WTC11 (cell line): ENCODE results near the gene NT5C3B. TPM values are rescaled to one million over a fixed set of nuclear protein-coding genes. Genes with fewer than 3 reads are reported as not detected.
A peak's percentile ranks its signal among the peaks of the same experiment; 100 is the strongest.

Experiments used
- ATAC-seq: fragments of 200-7000 bp; cut with Tn5 transposase; 2 replicates; pipeline ENCODE4 v1.10.0; 2021; ENCODE audit warnings: mild to moderate bottlenecking, moderate library complexity
- CTCF ChIA-PET: fragments of 300-600 bp; sonication (Branson Sonifier 250); formaldehyde crosslinking; loops from one replicate; lab custom pipeline; 2021; ENCODE audit warnings: antibody characterized with exemption; lab: Charles Lee
- POLR2A ChIA-PET: fragments of 350-600 bp; sonication (Branson Sonifier 250); formaldehyde crosslinking; loops from one replicate; lab custom pipeline; 2021; ENCODE audit warnings: antibody characterized with exemption; lab: Charles Lee
- DNase-seq: peaks from one replicate; pipeline ENCODE4 v3.0.0; 2021; ENCODE audit warnings: low spot score
- H3K27ac Mint-ChIP-seq: 2 replicates; pipeline ENCODE4 v1.8.0; 2021; ENCODE audit warnings: mixed read lengths
- H3K27me3 Mint-ChIP-seq: 2 replicates; pipeline ENCODE4 v1.8.0; 2021; ENCODE audit warnings: low read depth, mild to moderate bottlenecking, moderate library complexity, mixed read lengths
- H3K36me3 Mint-ChIP-seq: 2 replicates; pipeline ENCODE4 v1.8.0; 2021; ENCODE audit warnings: mixed read lengths
- H3K4me1 Mint-ChIP-seq: 2 replicates; pipeline ENCODE4 v1.8.0; 2022; ENCODE audit warnings: mixed read lengths
- H3K4me3 Mint-ChIP-seq: 2 replicates; pipeline ENCODE4 v1.8.0; 2021; ENCODE audit warnings: mild to moderate bottlenecking, moderate library complexity, mixed read lengths
- H3K9me3 Mint-ChIP-seq: 2 replicates; pipeline ENCODE4 v1.8.0; 2021; ENCODE audit warnings: mixed read lengths
- CREM ChIP-seq: sonication (generic); formaldehyde crosslinking; IDR thresholded peaks from 2 replicates; pipeline ENCODE4 v1.8.1; 2022; ENCODE audit warnings: mild to moderate bottlenecking, missing genetic modification reagents, moderate library complexity
- E2F1 ChIP-seq: sonication (generic); formaldehyde crosslinking; IDR thresholded peaks from 2 replicates; pipeline ENCODE4 v1.8.0; 2022; ENCODE audit warnings: mild to moderate bottlenecking, missing genetic modification reagents
- EMX1 ChIP-seq: fragments of 250-450 bp; sonication (Bioruptor Pico); IDR thresholded peaks from 2 replicates; pipeline ENCODE4 v1.8.0; 2021; ENCODE audit warnings: mild to moderate bottlenecking
- GRHL2 ChIP-seq: fragments of 250-450 bp; sonication (Bioruptor Pico); IDR thresholded peaks from 2 replicates; pipeline ENCODE4 v1.8.0; 2022; ENCODE audit warnings: mild to moderate bottlenecking, moderate library complexity; ENCODE audit not compliant: insufficient replicate concordance, severe bottlenecking
- HMGXB4 ChIP-seq: sonication (generic); formaldehyde crosslinking; IDR thresholded peaks from 2 replicates; pipeline ENCODE4 v1.8.1; 2023; ENCODE audit warnings: mild to moderate bottlenecking, moderate library complexity, missing genetic modification reagents
- MAX ChIP-seq: sonication (generic); formaldehyde crosslinking; IDR thresholded peaks from 2 replicates; pipeline ENCODE4 v1.8.0; 2022; ENCODE audit warnings: mild to moderate bottlenecking, missing genetic modification reagents
- MLX ChIP-seq: sonication (generic); formaldehyde crosslinking; IDR thresholded peaks from 2 replicates; pipeline ENCODE4 v1.8.1; 2023; ENCODE audit warnings: mild to moderate bottlenecking, missing genetic modification reagents, moderate library complexity
- OVOL2 ChIP-seq: fragments of 250-450 bp; sonication (Bioruptor Pico); IDR thresholded peaks from 2 replicates; pipeline ENCODE4 v1.9.0; 2021; ENCODE audit warnings: mild to moderate bottlenecking, borderline replicate concordance
- RELA ChIP-seq: sonication (generic); formaldehyde crosslinking; IDR thresholded peaks from 2 replicates; pipeline ENCODE4 v1.8.1; 2022; ENCODE audit warnings: missing genetic modification reagents, mild to moderate bottlenecking, borderline replicate concordance
- RORB ChIP-seq: fragments of 250-450 bp; sonication (Bioruptor Pico); IDR thresholded peaks from 2 replicates; pipeline ENCODE4 v1.9.0; 2021; ENCODE audit warnings: mild to moderate bottlenecking
- TEAD1 ChIP-seq: sonication (generic); formaldehyde crosslinking; IDR thresholded peaks from 2 replicates; pipeline ENCODE4 v1.8.0; 2022; ENCODE audit warnings: mild to moderate bottlenecking, missing genetic modification reagents
- TP53 ChIP-seq: sonication (generic); formaldehyde crosslinking; IDR thresholded peaks from 2 replicates; pipeline ENCODE4 v1.8.1; 2023; ENCODE audit warnings: mild to moderate bottlenecking, missing genetic modification reagents
- ZNF219 ChIP-seq: sonication (generic); formaldehyde crosslinking; IDR thresholded peaks from 2 replicates; pipeline ENCODE4 v1.8.0; 2023; ENCODE audit warnings: missing genetic modification reagents, mild to moderate bottlenecking, borderline replicate concordance
- total RNA-seq: library from RNA; stranded (reverse); gene quantifications from 3 replicates; pipeline ENCODE4 v1.2.3, GENCODE V29; 2021
- TF ChIP-seq, protein P1 (sequence below): sonication (generic); formaldehyde crosslinking; IDR thresholded peaks from 2 replicates; pipeline ENCODE4 v1.8.1; 2023; ENCODE audit warnings: mild to moderate bottlenecking, missing genetic modification reagents, borderline replicate concordance
- TF ChIP-seq, protein P2 (sequence below): sonication (generic); formaldehyde crosslinking; IDR thresholded peaks from 2 replicates; pipeline ENCODE4 v1.8.0; 2022; ENCODE audit warnings: mild to moderate bottlenecking, missing genetic modification reagents
- TF ChIP-seq, protein P3 (sequence below): fragments of 200-600 bp; IDR thresholded peaks from 2 replicates; pipeline ENCODE4 v1.8.0; 2022; ENCODE audit warnings: antibody characterized with exemption
- TF ChIP-seq, protein P4 (sequence below): sonication (generic); formaldehyde crosslinking; IDR thresholded peaks from 2 replicates; pipeline ENCODE4 v1.8.1; 2023; ENCODE audit warnings: mild to moderate bottlenecking, missing genetic modification reagents

The NT5C3B gene
- total RNA-seq, 1 experiment from 2014 or later, result 58.1 TPM

- no peak for DNase-seq
- Mint-ChIP-seq H3K4me1 (peaks cover 28% of the 10 kb centered on the region), H3K4me3 (peak overlapping the region; percentile 98), H3K27me3 (peaks cover 7% of the 10 kb centered on the region), H3K27ac (peak overlapping the region; percentile 19; the same call in 1 of the 2 replicates), H3K36me3 (peaks cover 22% of the 10 kb centered on the region), H3K9me3 (no peaks in the 10 kb centered on the region)
- peak; percentile 2 for ATAC-seq
- CTCF ChIA-PET, result interaction anchor here (0.9 to 4.6 kb wide), 5 partner anchors 11 to 76 kb away, joined by 3 to 91 read pairs (median 20); partner anchors contain the start of genes JUP and KLHL11
- POLR2A ChIA-PET, result interaction anchor here (1.0 to 4.3 kb wide), 4 partner anchors 28 to 124 kb away, joined by 3 to 62 read pairs (median 6); partner anchors contain the start of genes EIF1, HAP1 and JUP
- TF ChIP-seq MLX (CRISPR knock-in tag), result no peak
- TF ChIP-seq GRHL2 (CRISPR knock-in tag), result no peak
- TF ChIP-seq, protein P1, sequence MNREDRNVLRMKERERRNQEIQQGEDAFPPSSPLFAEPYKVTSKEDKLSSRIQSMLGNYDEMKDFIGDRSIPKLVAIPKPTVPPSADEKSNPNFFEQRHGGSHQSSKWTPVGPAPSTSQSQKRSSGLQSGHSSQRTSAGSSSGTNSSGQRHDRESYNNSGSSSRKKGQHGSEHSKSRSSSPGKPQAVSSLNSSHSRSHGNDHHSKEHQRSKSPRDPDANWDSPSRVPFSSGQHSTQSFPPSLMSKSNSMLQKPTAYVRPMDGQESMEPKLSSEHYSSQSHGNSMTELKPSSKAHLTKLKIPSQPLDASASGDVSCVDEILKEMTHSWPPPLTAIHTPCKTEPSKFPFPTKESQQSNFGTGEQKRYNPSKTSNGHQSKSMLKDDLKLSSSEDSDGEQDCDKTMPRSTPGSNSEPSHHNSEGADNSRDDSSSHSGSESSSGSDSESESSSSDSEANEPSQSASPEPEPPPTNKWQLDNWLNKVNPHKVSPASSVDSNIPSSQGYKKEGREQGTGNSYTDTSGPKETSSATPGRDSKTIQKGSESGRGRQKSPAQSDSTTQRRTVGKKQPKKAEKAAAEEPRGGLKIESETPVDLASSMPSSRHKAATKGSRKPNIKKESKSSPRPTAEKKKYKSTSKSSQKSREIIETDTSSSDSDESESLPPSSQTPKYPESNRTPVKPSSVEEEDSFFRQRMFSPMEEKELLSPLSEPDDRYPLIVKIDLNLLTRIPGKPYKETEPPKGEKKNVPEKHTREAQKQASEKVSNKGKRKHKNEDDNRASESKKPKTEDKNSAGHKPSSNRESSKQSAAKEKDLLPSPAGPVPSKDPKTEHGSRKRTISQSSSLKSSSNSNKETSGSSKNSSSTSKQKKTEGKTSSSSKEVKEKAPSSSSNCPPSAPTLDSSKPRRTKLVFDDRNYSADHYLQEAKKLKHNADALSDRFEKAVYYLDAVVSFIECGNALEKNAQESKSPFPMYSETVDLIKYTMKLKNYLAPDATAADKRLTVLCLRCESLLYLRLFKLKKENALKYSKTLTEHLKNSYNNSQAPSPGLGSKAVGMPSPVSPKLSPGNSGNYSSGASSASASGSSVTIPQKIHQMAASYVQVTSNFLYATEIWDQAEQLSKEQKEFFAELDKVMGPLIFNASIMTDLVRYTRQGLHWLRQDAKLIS (CRISPR knock-in tag), result no peak
- TF ChIP-seq, protein P2, sequence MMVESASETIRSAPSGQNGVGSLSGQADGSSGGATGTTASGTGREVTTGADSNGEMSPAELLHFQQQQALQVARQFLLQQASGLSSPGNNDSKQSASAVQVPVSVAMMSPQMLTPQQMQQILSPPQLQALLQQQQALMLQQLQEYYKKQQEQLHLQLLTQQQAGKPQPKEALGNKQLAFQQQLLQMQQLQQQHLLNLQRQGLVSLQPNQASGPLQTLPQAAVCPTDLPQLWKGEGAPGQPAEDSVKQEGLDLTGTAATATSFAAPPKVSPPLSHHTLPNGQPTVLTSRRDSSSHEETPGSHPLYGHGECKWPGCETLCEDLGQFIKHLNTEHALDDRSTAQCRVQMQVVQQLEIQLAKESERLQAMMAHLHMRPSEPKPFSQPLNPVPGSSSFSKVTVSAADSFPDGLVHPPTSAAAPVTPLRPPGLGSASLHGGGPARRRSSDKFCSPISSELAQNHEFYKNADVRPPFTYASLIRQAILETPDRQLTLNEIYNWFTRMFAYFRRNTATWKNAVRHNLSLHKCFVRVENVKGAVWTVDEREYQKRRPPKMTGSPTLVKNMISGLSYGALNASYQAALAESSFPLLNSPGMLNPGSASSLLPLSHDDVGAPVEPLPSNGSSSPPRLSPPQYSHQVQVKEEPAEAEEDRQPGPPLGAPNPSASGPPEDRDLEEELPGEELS (CRISPR knock-in tag), result no peak
- no peak for TF ChIP-seq EMX1 (CRISPR knock-in tag)
- TF ChIP-seq HMGXB4 (CRISPR knock-in tag), result 0 out of 2 replicates have a peak, but pooled peaks have one; percentile 6
- TF ChIP-seq, protein P3, sequence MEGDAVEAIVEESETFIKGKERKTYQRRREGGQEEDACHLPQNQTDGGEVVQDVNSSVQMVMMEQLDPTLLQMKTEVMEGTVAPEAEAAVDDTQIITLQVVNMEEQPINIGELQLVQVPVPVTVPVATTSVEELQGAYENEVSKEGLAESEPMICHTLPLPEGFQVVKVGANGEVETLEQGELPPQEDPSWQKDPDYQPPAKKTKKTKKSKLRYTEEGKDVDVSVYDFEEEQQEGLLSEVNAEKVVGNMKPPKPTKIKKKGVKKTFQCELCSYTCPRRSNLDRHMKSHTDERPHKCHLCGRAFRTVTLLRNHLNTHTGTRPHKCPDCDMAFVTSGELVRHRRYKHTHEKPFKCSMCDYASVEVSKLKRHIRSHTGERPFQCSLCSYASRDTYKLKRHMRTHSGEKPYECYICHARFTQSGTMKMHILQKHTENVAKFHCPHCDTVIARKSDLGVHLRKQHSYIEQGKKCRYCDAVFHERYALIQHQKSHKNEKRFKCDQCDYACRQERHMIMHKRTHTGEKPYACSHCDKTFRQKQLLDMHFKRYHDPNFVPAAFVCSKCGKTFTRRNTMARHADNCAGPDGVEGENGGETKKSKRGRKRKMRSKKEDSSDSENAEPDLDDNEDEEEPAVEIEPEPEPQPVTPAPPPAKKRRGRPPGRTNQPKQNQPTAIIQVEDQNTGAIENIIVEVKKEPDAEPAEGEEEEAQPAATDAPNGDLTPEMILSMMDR, result no peak
Measured at GRCh38 chr17:41813152-41813680, 22.8 kb downstream of the NT5C3B start.

GRCh38 chr17:41812381-41813151 is 23.5 kb downstream of the NT5C3B start, which contains the start of gene FKBP10:
Gene FKBP10, plus strand, starts transcription at chr17:41813004. Its CDS starts 31 bp downstream, at chr17:41813035.
- Mint-ChIP-seq H3K36me3 (peaks cover 16% of the 10 kb centered on the region), H3K27ac (peak within 1 kb of the TSS; percentile 95), H3K4me3 (peak within 1 kb of the TSS; percentile 98), H3K9me3 (no peaks in the 10 kb centered on the region), H3K4me1 (peaks cover 24% of the 10 kb centered on the region), H3K27me3 (peaks cover 7% of the 10 kb centered on the region)
- ATAC-seq, result peak; percentile 72
- peak; percentile 90 for DNase-seq
- ChIA-PET POLR2A (interaction anchor here (0.6 to 4.3 kb wide), 8 partner anchors 25 to 204 kb away, joined by 3 to 62 read pairs (median 4); partner anchors contain the start of genes DNAJC7, EIF1, HAP1 and JUP), CTCF (interaction anchor here (0.6 to 4.6 kb wide), 8 partner anchors 11 to 262 kb away, joined by 3 to 91 read pairs (median 6); partner anchors contain the start of genes JUP and KLHL11)
- TF ChIP-seq RELA (CRISPR knock-in tag) (no peak), OVOL2 (no peak), E2F1 (CRISPR knock-in tag) (no peak), CREM (CRISPR knock-in tag) (no peak), TP53 (CRISPR knock-in tag) (0 out of 2 replicates have a peak, but pooled peaks have one; percentile 12), MAX (CRISPR knock-in tag) (peak; percentile 78; the same call in 1 of the 2 replicates), RORB (CRISPR knock-in tag) (no peak), TEAD1 (CRISPR knock-in tag) (peak; percentile 25; the same call in 1 of the 2 replicates), ZNF219 (CRISPR knock-in tag) (no peak)
- TF ChIP-seq, protein P4, sequence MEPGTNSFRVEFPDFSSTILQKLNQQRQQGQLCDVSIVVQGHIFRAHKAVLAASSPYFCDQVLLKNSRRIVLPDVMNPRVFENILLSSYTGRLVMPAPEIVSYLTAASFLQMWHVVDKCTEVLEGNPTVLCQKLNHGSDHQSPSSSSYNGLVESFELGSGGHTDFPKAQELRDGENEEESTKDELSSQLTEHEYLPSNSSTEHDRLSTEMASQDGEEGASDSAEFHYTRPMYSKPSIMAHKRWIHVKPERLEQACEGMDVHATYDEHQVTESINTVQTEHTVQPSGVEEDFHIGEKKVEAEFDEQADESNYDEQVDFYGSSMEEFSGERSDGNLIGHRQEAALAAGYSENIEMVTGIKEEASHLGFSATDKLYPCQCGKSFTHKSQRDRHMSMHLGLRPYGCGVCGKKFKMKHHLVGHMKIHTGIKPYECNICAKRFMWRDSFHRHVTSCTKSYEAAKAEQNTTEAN (CRISPR knock-in tag), result peak; percentile 71; the same call in 1 of the 2 replicates
